Bronchial epithelial cell (primary cell): ENCODE data around the gene ASCC3. TPM values are rescaled to one million over a fixed set of nuclear protein-coding genes. Genes with fewer than 3 reads are reported as not detected.
A peak's percentile ranks its signal among the peaks of the same experiment; 100 is the strongest.

Experiments used
- DNase-seq: peaks from one replicate; pipeline ENCODE4 v3.0.0-alpha.2; 2010; ENCODE audit warnings: low read depth
- FAIRE-seq: peaks from 2 replicates; lab custom pipeline; 2011; peaks lifted over from hg19 to GRCh38; lab: Jason Lieb, UNC
- H3K27me3 ChIP-seq: 2 replicates; pipeline ENCODE4 v1.5.1; 2011; ENCODE audit warnings: low read length; ENCODE audit not compliant: control insufficient read depth, insufficient read depth
- H3K36me3 ChIP-seq: 2 replicates; pipeline ENCODE4 v1.5.1; 2011; ENCODE audit warnings: low read length; ENCODE audit not compliant: control insufficient read depth, insufficient read depth
- H3K4me3 ChIP-seq: 2 replicates; pipeline ENCODE4 v1.5.1; 2011; ENCODE audit warnings: mild to moderate bottlenecking, low read depth, low read length, control low read depth
- total RNA-seq: library from RNA; depleted of rRNA; stranded (reverse); fragments of >200 nt; gene quantifications from 2 replicates; pipeline ENCODE4 v1.2.1, GENCODE V29; 2014
- TF ChIP-seq, protein P1 (sequence below): IDR thresholded peaks from 2 replicates; pipeline ENCODE4 v1.5.1; 2011; ENCODE audit warnings: mild to moderate bottlenecking, moderate library complexity, low read length, control low read depth, inconsistent platforms; ENCODE audit not compliant: insufficient read depth, severe bottlenecking

The ASCC3 gene
- total RNA-seq, 1 donor from 2014 or later, result 52.7 TPM

- TF ChIP-seq, protein P1, sequence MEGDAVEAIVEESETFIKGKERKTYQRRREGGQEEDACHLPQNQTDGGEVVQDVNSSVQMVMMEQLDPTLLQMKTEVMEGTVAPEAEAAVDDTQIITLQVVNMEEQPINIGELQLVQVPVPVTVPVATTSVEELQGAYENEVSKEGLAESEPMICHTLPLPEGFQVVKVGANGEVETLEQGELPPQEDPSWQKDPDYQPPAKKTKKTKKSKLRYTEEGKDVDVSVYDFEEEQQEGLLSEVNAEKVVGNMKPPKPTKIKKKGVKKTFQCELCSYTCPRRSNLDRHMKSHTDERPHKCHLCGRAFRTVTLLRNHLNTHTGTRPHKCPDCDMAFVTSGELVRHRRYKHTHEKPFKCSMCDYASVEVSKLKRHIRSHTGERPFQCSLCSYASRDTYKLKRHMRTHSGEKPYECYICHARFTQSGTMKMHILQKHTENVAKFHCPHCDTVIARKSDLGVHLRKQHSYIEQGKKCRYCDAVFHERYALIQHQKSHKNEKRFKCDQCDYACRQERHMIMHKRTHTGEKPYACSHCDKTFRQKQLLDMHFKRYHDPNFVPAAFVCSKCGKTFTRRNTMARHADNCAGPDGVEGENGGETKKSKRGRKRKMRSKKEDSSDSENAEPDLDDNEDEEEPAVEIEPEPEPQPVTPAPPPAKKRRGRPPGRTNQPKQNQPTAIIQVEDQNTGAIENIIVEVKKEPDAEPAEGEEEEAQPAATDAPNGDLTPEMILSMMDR, result no peak
- Histone ChIP-seq H3K27me3 (no peaks in the 10 kb centered on the region), H3K4me3 (no peak overlapping the region), H3K36me3 (peaks cover 5% of the 10 kb centered on the region)
- DNase-seq, result no peak
- no peak for FAIRE-seq
Observed at GRCh38 chr6:100514660-100515059, 366.5 kb downstream of the ASCC3 start.

DNA sequence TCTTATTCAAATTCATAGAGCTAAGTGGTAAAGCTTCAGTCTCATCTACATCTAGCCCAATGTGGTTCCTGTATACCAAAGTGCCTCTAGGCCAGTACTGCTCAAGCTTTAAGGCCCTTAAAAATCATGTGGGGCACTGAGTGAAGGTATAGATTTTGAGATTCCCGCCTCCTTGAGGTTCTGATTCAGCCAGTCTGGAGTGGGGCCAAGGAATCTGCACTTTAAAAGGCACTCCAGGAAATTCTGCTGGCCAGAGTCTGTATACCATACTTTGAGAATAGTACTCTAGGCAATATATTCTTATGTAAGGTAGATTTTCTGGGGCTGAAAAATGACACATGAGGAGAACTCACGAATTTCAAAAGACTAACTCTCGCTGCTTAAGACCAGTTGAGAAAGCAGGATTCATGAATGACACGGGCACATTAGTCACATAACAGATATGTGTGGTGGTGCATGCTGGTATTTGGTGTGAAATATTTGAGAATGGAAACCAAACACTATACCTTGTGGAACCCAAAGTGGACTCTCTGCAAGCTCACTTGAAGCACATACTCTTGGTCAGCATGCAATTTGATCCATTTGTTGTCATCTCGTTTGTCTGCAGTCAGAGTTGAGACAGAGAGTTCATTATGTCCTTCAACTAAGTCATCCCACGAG lies 368.8 kb downstream of the ASCC3 start:
- Histone ChIP-seq H3K4me3 (no peak overlapping the region), H3K36me3 (peaks cover 5% of the 10 kb centered on the region), H3K27me3 (no peaks in the 10 kb centered on the region)
- DNase-seq (peak; percentile 38), FAIRE-seq (no peak)
- TF ChIP-seq, protein P1, result no peak

- Histone ChIP-seq H3K4me3 (no peak overlapping the region), H3K27me3 (no peaks in the 10 kb centered on the region), H3K36me3 (peaks cover 2% of the 10 kb centered on the region)
- DNase-seq, result no peak
- FAIRE-seq, result no peak
- TF ChIP-seq, protein P1, result no peak
Observed at GRCh38 chr6:100509101-100509500, 372.0 kb downstream of the ASCC3 start.

- FAIRE-seq, result no peak
- no peaks in the 10 kb centered on the region for H3K27me3 ChIP-seq
- no peak overlapping the region for H3K4me3 ChIP-seq
- no peak for DNase-seq
- no peaks in the 10 kb centered on the region for H3K36me3 ChIP-seq
- TF ChIP-seq, protein P1, result no peak
Observed at GRCh38 chr6:100506651-100507050, 374.5 kb downstream of the ASCC3 start.

GRCh38 chr6:100504786-100505737 lies 376.1 kb downstream of the ASCC3 start:
- Histone ChIP-seq H3K27me3 (no peaks in the 10 kb centered on the region), H3K4me3 (no peak overlapping the region), H3K36me3 (no peaks in the 10 kb centered on the region)
- peak; percentile 73 for DNase-seq
- TF ChIP-seq, protein P1, result no peak
- FAIRE-seq, result no peak
